ENCODE measurements around the gene GMDS.

Gene GMDS

DNA sequence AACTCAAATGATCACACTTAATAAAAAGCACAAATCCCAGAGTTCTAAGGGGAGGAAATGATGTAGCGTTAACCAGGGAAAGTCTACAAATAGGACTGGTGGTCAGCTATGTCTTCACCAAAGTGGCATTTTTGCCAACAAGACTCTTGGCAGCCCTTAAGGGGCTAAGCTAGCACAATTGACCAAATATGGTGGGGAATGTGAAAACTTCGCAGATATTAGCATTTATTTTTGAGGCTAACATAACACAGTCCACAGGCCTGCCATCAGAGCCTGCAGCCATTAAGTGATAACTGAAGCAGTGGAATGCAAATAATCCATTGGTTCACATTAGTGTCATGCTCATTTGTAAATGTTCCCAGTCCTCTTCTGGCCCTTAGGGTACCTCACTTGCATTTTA is 361.1 kb downstream of the GMDS start:
- DNase-seq, result no peak

DNA sequence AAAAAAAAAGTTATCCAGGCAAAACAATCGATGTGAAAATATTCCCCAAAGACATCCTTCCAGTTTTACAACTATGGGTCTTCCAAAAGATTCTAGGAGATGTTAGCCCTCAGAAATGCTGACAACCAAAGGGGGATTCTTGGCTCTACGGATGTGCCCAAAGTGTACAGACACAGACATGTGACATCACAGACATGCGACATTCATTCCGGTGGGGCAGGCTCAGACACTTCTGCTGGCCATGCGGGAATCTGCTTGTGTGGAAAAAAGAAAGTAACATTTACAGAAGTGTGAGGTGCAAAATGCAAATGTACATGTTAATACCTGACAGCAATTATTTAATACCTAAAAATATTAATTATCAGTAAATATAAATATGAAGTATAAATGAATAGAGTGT is 367.1 kb downstream of the GMDS start:
- DNase-seq, result no peak

DNA sequence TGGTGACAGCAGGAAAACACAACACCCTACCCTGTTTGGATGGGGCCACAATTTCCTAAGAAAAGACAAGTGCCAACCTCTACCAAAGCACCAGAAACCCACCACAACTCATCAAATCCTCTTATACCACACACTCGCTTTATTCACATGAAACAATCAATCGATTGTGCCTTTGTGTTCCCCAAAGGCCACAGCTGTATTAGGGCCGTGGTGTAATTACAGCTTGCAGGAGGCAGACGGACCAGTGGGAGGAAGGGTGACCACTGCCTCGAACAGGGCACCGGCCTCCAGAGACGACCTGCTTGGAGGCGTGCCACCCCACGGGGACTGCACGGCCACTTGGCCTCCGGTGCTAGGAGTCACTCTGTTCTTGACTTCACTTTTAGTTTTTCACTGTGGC is 371.6 kb downstream of the GMDS start:
- no peak for DNase-seq

DNA sequence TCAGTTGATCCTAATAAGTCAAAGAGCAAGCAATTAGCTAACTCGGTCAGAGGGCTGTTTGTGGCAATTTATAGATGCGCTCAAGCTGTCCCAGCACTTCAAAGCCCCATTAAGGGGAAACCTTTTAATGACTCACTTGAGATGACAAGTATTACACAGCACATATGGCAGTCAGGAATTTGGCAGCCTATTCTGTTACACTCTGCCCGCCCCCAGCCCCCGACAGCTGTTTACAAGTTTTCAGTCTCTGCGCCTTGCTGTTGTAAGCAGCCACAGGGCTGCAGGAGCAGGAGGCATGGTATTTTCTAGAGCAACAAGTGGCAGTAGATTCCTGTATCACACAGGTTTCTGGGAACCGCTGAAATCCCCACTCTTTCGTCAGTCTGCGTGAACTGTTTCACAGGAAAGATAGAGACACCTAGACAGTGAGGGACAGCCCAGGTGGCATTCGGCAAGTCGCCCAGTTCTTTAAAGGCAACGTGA is 372.7 kb downstream of the GMDS start:
- DNase-seq, result no peak

DNA sequence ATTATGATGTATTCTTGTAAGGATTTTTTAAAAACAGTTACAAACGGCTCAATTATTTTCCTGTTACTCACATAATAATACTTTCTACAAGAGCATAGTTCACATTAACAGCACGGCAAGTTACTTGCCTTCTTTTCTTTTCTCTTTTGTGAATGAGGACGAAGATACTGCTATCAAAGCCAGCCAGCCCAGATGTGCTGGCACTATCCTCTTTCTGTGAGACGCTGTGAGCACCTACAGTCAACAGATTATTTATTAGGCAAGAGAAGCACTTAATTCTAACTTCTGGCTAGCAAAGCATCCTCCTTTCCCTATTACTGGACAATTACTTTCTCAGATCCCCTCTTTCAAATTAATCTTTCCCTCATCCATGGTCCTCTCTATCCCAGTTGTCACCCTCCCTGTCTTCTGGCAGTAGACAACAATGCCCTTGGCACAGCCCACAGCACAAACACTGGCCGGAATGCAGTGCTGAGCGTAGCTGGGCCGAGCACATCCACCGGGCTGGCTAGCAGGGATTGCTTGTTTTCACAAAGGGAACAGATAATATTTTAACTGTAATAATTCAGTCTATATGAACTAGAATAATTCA is 373.6 kb downstream of the GMDS start:
- no peak for DNase-seq

DNA sequence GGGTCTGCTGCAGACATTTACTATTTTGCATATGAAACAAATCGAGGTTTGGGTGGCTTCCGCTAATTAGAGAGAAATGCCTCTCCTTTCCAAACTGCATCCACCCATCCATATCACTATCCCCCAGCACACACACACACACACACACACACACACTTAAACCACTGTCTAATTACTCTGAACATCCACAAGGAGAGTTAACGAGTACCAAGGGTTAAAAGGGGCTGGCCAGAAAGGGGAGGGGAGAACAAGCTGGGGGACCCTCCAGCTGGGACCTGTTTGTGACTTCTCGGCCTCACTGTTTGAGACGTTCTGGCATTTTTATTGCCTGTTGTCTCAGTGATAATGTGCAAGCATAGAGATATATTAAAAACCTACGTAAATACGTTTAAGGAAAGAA is 374.5 kb downstream of the GMDS start:
- no peak for DNase-seq

DNA sequence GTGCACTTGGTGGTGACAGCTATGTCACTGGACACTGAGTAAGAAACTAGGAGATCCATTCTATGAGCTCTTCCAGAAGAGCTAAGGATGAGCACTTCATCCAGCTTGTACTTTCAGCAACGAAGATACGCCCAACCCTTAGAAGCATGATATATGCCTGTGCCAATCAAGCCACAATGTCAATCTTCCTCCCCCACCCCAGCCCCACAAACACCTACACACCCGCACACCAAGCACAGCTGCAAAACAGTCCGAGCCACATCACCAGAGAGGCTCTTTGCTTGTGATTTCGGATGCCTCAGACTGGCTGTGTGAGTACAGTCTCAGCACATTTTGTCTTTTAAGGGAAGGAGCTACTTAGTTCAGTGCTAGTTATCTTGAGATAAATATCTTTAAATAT is 375.2 kb downstream of the GMDS start:
- no peak for DNase-seq

DNA sequence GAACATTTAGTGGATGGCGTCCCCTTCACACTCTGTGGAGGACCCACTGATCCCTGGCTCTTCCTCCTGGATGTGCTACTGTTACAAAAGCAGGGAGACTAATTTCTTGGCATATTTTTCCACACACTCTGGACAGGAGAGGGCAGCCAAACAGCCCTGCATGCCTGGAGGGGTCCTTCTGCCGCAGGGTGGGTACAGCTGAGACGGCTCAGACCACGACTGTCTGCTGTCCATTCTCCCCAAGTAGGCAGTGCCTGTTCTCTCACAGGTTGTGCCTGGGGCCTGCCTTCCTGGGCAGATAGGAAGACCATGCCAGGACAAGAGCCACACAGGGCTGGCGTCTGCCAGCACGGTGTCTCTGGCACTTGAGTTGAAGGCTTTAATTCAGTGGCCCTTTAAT is 375.6 kb downstream of the GMDS start:
- no peak for DNase-seq

DNA sequence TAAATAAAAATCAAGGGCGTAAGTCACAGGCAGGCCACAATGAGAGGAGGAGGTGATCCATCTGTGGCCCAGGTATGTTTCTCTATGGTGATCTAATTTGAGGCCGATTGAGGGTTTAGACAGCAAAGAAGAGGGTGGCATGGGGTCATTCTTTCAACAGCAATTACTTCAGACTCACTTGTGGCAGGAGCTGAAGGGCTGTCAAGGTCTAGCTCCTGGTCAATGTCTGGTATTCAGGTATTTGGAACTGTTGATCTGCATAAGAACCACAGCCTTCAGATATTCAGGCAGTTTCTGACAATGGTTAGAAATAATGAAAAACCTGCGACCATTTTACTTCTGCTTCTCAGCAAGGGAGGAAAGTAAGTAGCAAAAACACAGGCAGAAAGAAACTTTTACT is 376.1 kb downstream of the GMDS start:
- DNase-seq, result no peak

DNA sequence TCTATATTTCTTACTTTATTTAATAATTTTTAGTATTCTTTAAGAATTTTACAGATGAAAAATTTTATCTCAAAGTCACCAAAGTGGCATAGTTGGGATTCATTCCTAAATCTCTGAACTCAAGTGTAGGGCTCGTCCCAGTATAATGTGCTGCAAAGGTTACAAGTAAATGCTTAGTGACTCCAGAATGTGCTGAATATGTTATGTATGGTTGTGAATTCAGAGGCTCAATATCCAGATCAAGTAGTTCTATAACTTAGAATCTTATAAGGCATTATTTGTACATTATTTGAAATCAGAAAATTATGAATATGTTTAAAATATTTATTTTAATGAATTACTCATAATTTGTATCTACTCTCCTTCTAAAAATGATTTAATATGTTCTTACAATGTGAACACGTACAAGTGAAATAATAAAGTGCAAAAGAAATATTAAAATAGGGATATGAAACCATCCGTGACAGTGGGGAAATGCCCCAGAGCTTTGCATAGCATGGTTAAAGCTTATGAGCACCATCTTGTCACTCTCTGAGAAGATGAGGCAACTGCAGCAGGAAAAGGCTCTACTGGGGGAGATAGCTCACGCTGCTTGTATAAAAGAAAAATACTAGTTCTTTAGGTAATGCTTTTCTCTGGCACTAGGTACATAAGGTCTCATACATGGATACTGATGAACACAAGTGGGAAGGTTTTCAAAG is 376.7 kb downstream of the GMDS start:
- DNase-seq, result no peak

DNA sequence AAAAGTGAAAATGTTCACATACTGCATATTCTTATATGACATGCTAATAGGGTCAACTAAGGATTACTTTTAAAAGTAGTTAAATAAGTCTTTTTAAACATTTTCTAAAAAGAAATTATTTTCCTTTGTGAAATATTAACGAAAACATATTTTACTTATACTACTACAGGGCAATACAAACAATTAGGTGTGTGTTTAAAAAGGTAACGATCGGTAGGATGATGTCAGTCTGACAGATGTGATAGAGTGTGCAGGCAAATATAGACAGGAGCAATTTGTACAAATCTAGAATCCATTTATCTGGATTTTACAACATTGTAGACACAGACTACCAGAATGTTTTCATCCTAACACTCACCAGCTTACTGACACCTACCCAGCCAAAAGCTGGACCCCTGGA is 378.2 kb downstream of the GMDS start:
- no peak for DNase-seq

DNA sequence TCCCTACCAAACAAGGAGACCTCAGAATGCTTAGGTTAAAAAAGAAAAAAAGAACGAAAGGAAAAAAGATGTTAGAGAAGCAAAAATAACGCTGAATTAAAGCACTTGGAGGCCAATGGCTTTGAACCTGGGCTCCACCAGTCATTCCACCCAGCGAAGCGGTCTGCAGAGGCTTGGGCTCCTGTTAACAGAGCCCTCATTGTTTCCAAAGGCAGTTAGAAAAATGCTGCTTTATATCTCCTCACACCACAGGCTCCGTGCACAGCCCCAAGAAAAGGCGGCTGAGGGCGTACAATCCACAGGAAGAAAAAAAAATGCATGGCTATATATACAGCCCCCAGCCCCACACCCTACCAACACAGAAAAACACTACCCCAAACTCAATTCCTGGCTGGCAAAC is 379.8 kb downstream of the GMDS start:
- no peak for DNase-seq

DNA sequence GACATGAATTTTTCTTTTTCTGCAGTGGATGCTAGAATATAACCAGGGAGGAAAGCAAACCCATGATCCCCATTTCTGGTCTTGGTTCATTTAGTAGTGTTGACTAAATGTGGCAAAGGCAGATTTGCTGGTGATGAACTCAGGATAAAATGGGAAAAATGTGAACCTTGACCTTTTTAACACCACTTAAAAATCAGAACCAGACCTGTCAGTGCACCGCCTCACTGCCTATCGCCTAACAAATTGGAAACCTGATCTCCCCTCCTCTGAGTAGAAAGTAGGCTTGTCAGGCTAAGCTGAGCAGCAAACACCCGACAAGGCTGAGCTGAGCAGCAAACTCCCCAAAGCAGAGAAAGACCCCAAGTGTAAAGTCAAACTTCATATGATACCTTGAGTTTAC is 380.9 kb downstream of the GMDS start:
- no peak for DNase-seq

DNA sequence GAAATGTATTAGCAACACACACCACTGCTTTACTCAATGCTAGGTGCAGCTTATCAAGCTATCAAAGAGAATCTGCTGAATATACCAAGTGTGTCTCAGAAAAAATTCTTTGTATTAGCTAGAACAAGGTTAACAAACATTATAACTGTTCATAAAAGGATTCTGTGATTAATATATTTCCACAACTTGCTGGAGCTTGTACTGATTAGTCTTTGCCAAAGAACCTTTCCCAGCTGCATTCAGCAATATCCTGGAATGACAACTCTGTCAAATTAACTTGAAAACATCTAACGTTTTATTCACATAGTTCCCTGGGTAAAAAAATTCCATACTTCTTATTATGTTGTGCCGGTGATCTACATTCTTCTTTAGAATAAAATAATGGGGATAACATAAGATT is 383.0 kb downstream of the GMDS start:
- DNase-seq, result no peak

DNA sequence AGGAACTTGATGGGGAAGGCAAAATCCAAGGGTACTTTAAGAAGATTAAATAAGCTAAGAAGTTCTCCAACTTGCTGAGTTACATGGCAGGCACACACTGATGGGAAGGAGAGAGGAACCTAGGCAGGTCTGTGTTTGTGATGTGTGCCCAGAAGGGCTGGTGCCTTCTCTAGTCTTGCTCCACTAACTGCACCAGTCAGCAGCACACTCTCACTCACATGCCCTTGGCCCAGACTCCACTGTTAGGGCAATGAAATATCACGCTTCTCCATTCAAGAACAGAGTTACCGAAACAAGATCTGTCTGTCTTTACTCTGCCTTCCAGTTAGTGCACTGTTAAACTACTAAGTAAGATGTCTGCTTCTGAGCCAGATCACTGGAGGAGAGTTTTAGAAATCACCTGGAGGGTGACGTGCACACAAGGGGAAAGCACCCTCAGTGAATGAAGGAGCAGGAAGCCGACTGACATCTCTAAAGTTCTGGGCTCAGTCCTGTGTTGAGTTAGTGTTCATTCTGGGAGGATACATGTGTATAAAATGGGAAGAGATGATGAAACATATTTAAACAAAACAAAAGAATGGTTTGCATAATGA is 384.6 kb downstream of the GMDS start:
- no peak for DNase-seq

DNA sequence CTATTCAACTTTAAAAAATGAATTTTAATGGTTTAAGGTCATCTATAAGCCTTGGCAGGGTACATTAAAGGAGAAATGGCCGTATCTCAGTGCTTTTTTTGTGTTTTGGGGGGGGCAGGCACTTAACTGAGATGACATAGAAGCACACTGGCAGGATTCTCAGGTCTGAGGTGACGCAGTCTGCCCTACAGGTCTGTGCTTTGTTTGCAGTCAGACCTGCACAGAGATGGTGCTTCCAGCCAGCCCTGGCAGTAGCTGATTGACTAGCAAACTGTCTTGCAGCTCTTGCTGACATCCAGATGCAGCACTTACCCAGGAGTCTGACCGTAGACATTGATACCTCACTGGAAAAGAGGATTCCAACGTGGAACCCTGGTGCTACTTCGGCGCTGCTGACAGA is 386.5 kb downstream of the GMDS start:
- no peak for DNase-seq

DNA sequence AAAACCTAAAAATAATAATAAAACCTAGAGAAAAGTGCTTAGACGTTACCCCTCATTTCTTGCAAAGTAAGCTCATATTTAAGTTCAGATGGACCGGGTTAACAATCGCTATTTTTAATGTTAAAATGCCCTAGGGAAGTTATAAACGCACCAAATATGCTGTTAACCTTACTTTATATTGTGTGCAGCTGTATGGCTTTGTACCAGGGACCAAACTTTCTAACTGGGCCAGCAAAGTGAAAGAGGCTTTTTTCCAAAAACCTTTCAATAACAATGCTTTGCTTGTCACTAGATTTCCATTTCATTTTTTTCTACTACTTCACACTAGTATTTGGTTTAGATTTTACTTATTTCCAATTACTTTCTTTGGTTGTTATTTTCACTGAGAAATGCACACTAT is 387.2 kb downstream of the GMDS start:
- no peak for DNase-seq

DNA sequence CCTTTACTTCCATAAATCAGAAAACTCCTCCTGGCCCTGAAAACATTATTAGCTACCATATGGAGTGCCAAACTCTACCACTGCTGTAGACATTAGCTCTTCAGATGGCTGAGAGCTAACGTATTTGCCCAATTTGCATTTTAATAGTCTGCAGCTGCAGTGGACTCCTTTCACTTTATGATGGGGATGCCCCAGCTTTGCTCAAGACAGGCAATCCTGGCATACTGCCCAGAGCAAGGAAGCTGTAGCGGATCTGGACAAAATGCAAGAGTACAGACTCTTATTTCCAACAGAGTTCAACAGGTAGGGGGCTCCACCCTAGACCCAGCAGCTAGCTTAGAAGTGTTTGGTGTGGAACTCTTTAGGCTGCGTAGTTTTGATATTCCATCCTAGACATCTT is 389.0 kb downstream of the GMDS start:
- DNase-seq, result no peak

DNA sequence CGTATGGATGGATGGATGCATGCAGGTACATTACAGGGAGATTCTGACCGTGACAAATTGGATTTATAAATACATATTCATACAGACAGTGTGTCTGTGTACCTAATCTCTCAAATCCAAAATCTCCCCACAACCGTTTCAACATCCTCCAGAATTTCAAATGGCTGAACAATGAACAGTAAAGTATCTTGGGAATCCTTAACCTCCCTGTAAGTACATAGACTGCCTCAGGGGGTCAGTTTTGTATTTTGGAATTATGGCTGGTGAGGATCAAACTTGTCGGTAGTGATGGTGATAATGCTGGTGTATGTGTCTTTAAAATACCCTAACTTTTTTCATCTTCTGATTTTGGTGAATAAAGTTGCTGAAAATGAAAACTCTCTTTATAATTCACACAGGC is 389.5 kb downstream of the GMDS start:
- DNase-seq, result no peak

DNA sequence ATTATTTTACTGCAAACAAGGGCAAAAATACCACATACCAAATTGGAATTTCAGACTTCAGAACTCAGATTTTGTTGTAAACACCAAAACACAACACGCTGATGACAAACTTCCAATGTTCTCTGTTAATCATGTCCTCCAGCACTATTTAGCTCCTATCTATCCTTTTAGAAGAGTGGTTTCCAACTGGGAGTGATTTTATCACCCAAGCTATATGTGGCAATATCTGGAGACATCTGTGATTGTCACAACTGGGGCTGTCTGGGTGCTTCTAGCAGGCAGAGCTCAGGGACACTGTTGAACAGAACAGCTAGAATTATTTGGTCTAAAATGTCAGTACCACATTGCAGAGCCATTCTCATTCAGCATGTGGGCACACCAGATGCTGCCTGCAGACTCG is 391.1 kb downstream of the GMDS start:
- no peak for DNase-seq

DNA sequence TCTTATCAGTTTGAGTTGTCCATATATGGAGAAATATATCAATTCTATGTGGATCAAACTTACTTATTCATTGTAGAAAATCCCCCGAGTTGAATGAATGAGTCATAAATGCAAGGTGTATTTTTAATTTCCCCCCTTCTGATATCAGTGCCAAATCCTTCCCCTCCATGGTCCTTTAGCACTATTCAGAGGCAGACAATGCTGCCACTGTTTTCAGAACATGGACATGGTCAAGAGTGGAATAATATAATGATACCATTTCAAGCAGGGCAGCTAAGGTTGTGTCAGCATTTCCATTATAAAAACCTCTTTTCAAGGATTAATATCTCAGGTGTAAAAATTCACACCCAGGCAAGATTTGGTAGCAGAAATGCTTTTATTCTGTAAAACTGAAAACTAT is 391.6 kb downstream of the GMDS start:
- DNase-seq, result no peak

DNA sequence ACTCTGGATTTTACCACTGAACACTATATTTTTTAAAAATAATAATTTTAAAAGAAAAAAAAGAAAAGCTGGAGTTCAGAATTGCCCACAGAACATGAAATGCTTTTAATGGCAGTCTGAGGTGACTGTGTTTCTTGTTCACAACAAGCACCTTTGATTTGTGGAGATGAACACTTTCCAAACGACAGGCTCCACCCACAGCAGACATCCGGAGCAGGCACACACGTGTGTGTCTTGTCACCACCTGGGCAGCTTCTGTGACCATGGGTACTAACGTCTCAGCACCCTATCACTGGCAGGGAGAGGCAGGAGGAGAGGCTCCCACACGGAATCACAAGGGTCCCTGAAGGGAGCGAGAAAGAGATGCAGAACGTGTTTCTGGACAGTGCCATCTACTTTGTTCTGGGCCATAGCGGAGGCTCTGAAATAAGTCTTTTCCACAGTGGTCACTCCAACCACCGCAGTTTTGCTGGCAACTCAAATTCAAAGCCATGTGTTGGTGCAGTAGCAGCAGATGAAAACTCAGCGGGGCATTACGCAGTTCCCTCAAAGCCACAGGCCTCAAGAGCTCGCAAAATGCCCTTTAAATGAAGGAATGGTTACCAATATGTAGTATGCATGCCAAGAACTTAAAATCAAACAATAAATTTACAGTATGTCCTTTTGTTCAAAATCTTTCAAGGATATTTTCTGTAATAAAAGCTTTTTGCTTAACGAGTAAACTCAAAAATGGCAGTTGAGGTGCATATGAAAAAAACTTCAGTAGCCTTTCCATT is 393.5 kb downstream of the GMDS start:
- DNase-seq, result no peak

DNA sequence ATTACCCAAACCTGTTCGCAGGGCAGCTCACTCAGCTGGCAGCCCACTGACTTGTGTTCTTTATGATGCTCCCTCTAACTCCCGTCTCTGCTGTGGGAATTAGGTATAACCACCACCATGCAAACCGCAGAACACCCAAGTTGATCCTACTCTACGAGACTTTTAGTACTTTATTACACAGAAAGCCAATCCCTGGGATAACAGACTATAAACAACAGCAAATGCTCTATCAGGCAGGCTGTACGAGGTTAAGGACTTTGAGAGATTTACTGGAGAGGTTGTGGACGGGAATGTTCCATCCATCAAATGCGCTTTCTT is 394.6 kb downstream of the GMDS start:
- DNase-seq, result no peak

All from T-helper 2 cell (primary cell).